Astrocyte of the spinal cord (primary cell): ENCODE measurements around the gene MDM2.
A peak's percentile ranks its signal among the peaks of the same experiment; 100 is the strongest.

ENCODE experiments used
- DNase-seq: peaks from one replicate; pipeline ENCODE4 v3.0.0; 2011; ENCODE audit warnings: low read depth, low spot score
- H3K4me3 ChIP-seq: 2 replicates; pipeline ENCODE4 v1.5.1; 2011; ENCODE audit warnings: low read depth, mild to moderate bottlenecking, low read length, moderate library complexity
- CTCF ChIP-seq: IDR thresholded peaks from 2 replicates; pipeline ENCODE4 v1.5.1; 2012; ENCODE audit warnings: low read depth, mild to moderate bottlenecking, low read length, inconsistent platforms
- in situ Hi-C: cut with HindIII; loops from 2 replicates; pipeline ENCODE4 v1.10.0; 2017; ENCODE audit warnings: low sequenced_read_pairs

Gene MDM2

GRCh38 chr12:68867606-68868005, 59.6 kb downstream of the MDM2 start:
- TF ChIP-seq CTCF: no peak
- DNase-seq: no peak
- no peak overlapping the region for H3K4me3 ChIP-seq
- in situ Hi-C loops: no loop called here

- no peak overlapping the region for H3K4me3 ChIP-seq
- in situ Hi-C loops: no loop called here
- no peak for TF ChIP-seq CTCF
- no peak for DNase-seq
Observed at GRCh38 chr12:68868043-68868790, 60.2 kb downstream of the MDM2 start.

GRCh38 chr12:68870011-68870410, 62.0 kb downstream of the MDM2 start:
- in situ Hi-C loops: no loop called here
- DNase-seq: no peak
- no peak for TF ChIP-seq CTCF
- H3K4me3 ChIP-seq: no peak overlapping the region

GRCh38 chr12:68870443-68870842, 62.5 kb downstream of the MDM2 start:
- no peak for DNase-seq
- no peak overlapping the region for H3K4me3 ChIP-seq
- in situ Hi-C loops: no loop called here
- no peak for TF ChIP-seq CTCF

GRCh38 chr12:68871396-68871795, 63.4 kb downstream of the MDM2 start:
- no peak overlapping the region for H3K4me3 ChIP-seq
- in situ Hi-C loops: no loop called here
- TF ChIP-seq CTCF: no peak
- no peak for DNase-seq

- H3K4me3 ChIP-seq: no peak overlapping the region
- in situ Hi-C loops: no loop called here
- peak; percentile 48 for TF ChIP-seq CTCF
- peak; percentile 26 for DNase-seq
Observed at GRCh38 chr12:68871921-68872320, 63.9 kb downstream of the MDM2 start.
